ENCODE data around the gene CDKAL1. TPM values are rescaled to one million over a fixed set of nuclear protein-coding genes. Genes with fewer than 3 reads are reported as not detected.

CDKAL1 gene
- total RNA-seq, 1 experiment from 2014 or later = 16.1 TPM

- ChIA-PET POLR2A (ENCODE audit: unreplicated experiment) (no interaction called here), CTCF (no interaction called here)
- Histone ChIP-seq H3K4me1 (replicated peaks; ENCODE audit: insufficient read depth) (no peaks in the 10 kb centered on the region), H3K9me3 (ENCODE audit: insufficient read depth, low read depth) (no peaks in the 10 kb centered on the region), H3K27me3 (ENCODE audit: insufficient read depth, low read depth) (no peaks in the 10 kb centered on the region), H3K4me2 (no peak overlapping the region), H2AFZ (no peak overlapping the region), H4K20me1 (ENCODE audit: insufficient read depth) (no peaks in the 10 kb centered on the region), H3K27ac (no peak overlapping the region), H3K9me2 (ENCODE audit: insufficient read depth) (no peaks in the 10 kb centered on the region), H3F3A (ENCODE audit: insufficient read depth, low read depth) (no peaks in the 10 kb centered on the region), H3K36me3 (ENCODE audit: low read depth) (no peaks in the 10 kb centered on the region), H3K79me2 (ENCODE audit: low read depth) (no peaks in the 10 kb centered on the region), H3K4me3 (no peak overlapping the region)
- TF ChIP-seq, protein P1, sequence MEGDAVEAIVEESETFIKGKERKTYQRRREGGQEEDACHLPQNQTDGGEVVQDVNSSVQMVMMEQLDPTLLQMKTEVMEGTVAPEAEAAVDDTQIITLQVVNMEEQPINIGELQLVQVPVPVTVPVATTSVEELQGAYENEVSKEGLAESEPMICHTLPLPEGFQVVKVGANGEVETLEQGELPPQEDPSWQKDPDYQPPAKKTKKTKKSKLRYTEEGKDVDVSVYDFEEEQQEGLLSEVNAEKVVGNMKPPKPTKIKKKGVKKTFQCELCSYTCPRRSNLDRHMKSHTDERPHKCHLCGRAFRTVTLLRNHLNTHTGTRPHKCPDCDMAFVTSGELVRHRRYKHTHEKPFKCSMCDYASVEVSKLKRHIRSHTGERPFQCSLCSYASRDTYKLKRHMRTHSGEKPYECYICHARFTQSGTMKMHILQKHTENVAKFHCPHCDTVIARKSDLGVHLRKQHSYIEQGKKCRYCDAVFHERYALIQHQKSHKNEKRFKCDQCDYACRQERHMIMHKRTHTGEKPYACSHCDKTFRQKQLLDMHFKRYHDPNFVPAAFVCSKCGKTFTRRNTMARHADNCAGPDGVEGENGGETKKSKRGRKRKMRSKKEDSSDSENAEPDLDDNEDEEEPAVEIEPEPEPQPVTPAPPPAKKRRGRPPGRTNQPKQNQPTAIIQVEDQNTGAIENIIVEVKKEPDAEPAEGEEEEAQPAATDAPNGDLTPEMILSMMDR (conservative IDR thresholded peaks at IDR 0.05) = no peak
- TF ChIP-seq EZH2 (IDR thresholded peaks at IDR 0.05; ENCODE audit: low read depth) = no peak
- no TSS peak for BruUV-seq (replicated peaks)
- DNase-seq = no peak
- intact Hi-C loops (cut with micrococcal nuclease; ENCODE audit: unreplicated experiment) = no loop called here
Measured at GRCh38 chr6:20757761-20758160, 223.5 kb downstream of the CDKAL1 start.

DNA sequence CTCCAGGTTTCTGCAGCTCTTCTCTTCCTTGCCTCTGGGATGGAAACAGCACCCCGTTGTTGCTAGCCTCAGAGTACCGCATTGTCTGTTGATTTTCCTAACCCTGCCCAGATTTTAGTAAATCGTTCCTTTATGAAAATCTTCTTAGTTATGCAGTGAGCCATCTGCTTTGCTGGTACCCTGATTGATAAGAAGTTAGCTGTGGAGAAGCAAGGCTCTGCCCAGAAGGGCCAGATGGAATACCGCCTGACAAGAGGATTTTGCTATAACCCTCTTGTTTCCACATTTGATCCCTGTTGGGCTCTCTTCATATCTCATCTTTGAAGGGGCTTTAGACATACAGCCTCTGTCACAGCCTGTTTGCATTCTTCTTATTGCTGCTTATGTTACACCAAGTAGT, 229.0 kb downstream of the CDKAL1 start:
- ChIA-PET CTCF (no interaction called here), POLR2A (ENCODE audit: unreplicated experiment) (no interaction called here)
- H3K4me1 ChIP-seq (replicated peaks; ENCODE audit: insufficient read depth) = no peaks in the 10 kb centered on the region

DNA sequence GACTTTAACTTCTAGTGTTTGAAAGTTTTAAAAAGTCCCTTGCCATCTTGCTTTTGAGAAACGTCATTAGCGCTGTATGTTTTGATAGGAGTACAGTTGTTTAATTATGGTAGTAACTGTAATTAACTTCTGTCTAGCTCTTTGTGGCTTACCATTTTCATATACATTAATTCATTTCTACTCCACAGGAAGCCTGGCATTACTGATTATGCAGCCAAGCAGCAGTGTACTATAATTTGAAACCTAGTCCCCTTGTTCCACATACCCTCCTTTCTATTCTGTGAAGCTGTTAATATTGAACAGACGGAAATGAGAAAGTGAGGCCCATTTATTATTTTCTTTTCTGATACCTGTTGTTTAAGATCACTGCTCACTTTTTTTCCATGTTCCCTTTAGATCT, 235.4 kb downstream of the CDKAL1 start:
- no peaks in the 10 kb centered on the region for H3K36me3 ChIP-seq (ENCODE audit: low read depth)
- ChIA-PET POLR2A (ENCODE audit: unreplicated experiment) (no interaction called here), CTCF (no interaction called here)
- no TSS peak for BruUV-seq (replicated peaks)
- intact Hi-C loops (cut with micrococcal nuclease; ENCODE audit: unreplicated experiment) = no loop called here
- no peak overlapping the region for H2AFZ ChIP-seq
- H3K9me2 ChIP-seq (ENCODE audit: insufficient read depth) = no peaks in the 10 kb centered on the region
- no peak overlapping the region for H3K4me2 ChIP-seq
- H3K4me1 ChIP-seq (replicated peaks; ENCODE audit: insufficient read depth) = no peaks in the 10 kb centered on the region
- H3K27me3 ChIP-seq (ENCODE audit: insufficient read depth, low read depth) = no peaks in the 10 kb centered on the region
- H4K20me1 ChIP-seq (ENCODE audit: insufficient read depth) = no peaks in the 10 kb centered on the region
- no peaks in the 10 kb centered on the region; the same call in 1 of the 2 replicates for H3F3A ChIP-seq (ENCODE audit: insufficient read depth, low read depth)
- no peak overlapping the region for H3K27ac ChIP-seq
- no peak for DNase-seq
- H3K79me2 ChIP-seq (ENCODE audit: low read depth) = no peaks in the 10 kb centered on the region
- no peak overlapping the region for H3K4me3 ChIP-seq
- H3K9me3 ChIP-seq (ENCODE audit: insufficient read depth, low read depth) = no peaks in the 10 kb centered on the region
- TF ChIP-seq, protein P1 (conservative IDR thresholded peaks at IDR 0.05) = no peak
- TF ChIP-seq EZH2 (IDR thresholded peaks at IDR 0.05; ENCODE audit: low read depth) = no peak

More for the DNA sequence above, 229.0 kb downstream of the CDKAL1 start:
- BruUV-seq (replicated peaks) = no TSS peak
- no peaks in the 10 kb centered on the region; the same call in 1 of the 2 replicates for H3F3A ChIP-seq (ENCODE audit: insufficient read depth, low read depth)
- H3K9me3 ChIP-seq (ENCODE audit: insufficient read depth, low read depth) = no peaks in the 10 kb centered on the region
- no peaks in the 10 kb centered on the region for H4K20me1 ChIP-seq (ENCODE audit: insufficient read depth)
- no peaks in the 10 kb centered on the region for H3K27me3 ChIP-seq (ENCODE audit: insufficient read depth, low read depth)
- H3K4me2 ChIP-seq = no peak overlapping the region
- intact Hi-C loops (cut with micrococcal nuclease; ENCODE audit: unreplicated experiment) = no loop called here
- H2AFZ ChIP-seq = no peak overlapping the region
- H3K9me2 ChIP-seq (ENCODE audit: insufficient read depth) = no peaks in the 10 kb centered on the region
- no peak overlapping the region for H3K27ac ChIP-seq
- no peaks in the 10 kb centered on the region for H3K36me3 ChIP-seq (ENCODE audit: low read depth)
- H3K79me2 ChIP-seq (ENCODE audit: low read depth) = no peaks in the 10 kb centered on the region
- no peak for DNase-seq
- TF ChIP-seq EZH2 (IDR thresholded peaks at IDR 0.05; ENCODE audit: low read depth) = no peak
- TF ChIP-seq, protein P1 (conservative IDR thresholded peaks at IDR 0.05) = no peak
- H3K4me3 ChIP-seq = no peak overlapping the region
